NCI-H526 (cell line): ENCODE results near the gene GSK3A.

ENCODE experiments used
- DNase-seq, 2 experiments: peaks; one replicate each; lab custom pipeline; 2025; lab: John Stamatoyannopoulos, UW

The GSK3A gene

DNA sequence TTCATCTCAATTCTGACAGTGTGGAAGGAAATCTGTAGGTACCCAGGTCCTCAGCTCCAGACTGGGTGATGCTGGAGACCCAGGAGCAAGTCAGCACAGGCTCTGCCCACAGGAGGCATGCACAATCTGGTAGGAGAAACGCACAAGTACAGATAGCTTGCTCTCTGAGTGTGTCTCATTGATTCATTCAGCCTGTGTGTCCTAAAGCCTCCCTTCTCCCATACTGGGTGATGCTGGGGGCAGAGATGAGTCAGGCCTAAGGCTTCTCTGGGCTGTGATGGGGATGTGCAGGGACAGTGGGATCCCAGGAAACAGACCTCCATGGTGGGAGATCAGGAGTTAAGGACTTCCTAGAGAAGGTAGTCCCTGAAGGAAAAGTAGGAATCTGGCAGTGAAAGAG lies 15.5 kb downstream of the GSK3A start:
- no peak for DNase-seq

DNA sequence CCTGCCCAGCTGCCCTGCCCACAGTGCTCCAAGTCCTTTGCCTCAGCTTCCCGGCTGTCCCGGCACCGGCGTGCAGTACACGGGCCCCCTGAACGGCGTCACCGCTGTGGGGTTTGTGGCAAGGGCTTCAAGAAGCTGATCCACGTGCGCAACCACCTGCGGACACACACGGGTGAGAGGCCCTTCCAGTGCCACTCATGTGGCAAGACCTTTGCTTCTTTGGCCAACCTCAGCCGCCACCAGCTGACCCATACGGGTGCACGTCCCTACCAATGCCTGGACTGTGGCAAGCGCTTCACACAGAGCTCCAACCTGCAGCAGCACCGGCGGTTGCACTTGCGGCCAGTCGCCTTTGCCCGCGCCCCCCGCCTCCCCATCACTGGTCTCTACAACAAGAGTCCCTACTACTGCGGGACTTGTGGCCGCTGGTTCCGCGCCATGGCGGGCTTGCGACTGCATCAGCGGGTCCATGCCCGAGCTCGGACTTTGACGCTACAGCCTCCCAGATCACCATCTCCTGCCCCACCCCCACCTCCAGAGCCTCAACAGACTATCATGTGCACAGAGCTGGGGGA lies 16.6 kb downstream of the GSK3A start:
- no peak for DNase-seq

GRCh38 chr19:42224940-42225717 lies 17.3 kb downstream of the GSK3A start:
- no peak for DNase-seq

DNA sequence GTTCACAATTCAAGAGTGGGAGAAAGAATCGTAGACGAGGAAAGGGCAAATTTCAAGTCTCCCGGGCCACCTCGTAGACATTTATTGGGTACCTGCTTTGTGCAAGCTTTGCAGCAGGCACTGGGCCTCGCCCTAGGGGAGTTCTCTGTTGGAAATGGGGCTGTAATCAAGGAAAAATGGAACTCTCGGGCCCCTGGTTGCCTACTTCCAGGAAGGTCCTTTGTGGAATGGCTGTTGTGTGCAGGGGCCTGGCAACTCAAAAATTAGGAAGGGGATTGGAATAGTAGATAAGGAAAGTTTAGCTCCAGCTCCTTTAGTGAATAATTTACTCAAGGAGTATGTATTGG lies 21.7 kb downstream of the GSK3A start:
- no peak for DNase-seq

DNA sequence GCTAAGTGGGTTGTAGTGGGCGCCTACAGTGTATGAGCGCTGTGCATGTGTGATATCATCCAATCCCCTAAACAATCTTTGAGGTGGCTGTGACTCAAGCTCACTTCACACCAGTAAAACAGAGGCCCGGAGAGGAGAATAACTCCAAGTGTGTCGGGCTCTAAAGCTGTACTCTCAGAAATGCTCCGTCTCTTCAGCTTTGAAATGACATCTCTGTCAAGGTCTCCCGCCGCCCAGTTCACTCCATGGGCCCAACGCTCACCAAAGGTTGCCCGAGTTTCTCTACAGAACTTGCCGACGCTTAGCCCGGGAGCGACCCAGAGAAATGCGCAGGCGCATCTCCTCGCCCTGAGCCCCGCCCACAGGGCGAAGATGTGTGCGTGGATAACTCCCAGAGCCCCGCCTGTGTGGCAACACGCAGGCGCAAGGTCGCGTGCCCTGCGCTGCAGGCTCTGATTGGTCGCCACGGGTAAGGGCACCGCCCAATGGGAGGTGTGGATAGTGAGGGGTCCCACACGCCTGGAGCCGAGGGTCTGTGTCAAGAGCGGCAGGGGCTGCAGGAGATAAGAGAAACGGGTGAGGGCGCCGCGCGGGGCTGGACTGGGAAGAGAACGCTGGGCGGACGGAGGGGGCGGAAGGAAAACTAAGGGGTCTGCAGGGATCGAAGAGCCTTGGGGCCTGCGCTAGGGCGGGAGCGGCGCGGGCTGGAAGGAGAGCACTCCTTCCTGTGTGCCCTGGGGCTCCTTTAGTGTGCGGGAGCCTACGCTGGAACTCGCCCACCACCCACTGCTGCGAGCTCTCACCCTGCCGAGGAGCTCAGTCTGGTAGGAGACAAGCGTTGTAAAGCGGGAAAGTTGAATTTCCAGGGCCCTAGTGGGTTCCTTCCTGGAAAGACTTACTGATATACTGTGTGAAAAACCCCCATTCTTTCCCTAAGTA lies 22.3 kb downstream of the GSK3A start, which contains the start of gene ZNF526:
Gene ZNF526, plus strand, starts transcription at position 501 of the 939 bp plus-strand sequence. CDS start 4,092 bp downstream, outside the sequence.
- DNase-seq, result peak; percentile 96 to 99

DNA sequence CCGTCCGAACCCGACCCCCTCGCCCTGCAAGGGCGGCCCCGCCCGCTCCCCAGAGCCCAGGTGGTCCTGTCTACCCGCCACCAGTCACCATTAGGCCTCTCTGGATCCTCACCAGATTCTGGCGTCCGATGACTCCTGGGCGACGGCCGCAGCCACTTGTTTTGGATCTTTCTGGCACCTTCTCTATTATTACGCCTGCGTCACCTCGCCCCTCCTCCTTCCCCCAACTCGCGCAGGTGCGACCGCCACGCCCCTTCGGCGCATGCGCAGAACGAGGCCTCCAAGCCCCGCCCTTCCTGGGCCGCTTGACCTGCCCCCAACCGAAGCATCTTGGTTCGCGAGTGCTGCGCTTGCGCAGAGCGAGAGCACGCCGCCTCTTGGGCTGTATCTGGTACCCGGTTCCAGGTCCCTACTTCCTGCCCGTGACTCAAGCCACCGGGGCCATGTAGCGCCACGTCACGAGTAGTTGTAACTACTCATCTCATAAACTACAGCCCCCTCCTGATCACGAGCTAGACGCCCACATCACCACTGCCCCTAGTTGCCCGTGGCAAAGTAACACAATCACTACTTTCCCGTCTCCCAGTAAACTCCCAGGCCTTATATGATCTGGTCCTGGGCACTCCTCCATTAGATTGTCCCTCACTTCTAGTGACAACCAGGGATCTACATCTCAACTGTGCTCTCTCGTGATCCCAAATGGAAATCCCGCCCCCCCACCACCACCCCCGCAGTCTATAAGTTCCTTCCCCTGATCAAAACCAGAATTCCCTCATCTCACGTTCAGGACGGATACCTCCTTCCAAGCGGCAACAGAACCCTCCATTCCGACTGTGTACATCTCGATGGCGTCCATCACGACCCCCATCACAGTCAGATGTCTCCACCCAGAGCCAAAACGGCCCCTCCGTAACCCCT lies 24.6 kb downstream of the GSK3A start, which contains the start of gene DEDD2:
Gene DEDD2, minus strand, starts transcription at position 158 of the 918 bp plus-strand sequence. CDS start 670 bp downstream, outside the sequence.
- DNase-seq, result peak; percentile 91 to 98

GRCh38 chr19:42216653-42217519 lies 25.5 kb downstream of the GSK3A start:
- peak; percentile 65 to 87 for DNase-seq

DNA sequence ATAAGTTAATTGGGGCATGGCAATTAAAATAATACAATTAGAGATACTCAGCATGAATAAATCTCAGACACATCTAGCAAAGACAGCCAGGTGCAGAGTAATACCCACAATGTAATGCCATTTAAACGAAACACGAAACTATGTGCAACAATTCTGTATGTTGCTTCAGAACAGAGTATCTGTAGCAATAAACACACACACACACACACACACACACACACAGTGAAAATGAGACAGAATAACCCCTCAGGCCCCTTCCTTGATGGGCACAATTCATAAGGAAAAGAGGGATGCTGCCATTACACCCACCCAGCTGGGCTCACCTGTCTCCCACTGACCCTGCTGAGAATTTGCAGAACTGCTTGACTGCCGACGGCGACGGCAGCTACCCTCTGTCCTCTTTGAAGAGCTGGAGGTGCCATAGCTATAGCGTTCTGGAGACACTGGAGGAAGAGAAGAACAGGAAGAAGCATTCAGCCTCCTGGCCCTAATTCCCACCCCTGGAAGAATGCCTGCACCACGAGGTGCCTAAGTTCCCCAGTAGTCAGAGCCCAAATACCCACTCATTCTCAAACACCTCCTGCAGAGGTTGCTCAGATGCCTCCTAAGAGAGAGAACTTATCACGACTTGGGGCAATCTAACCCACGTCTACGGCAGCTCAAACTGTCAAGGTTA lies 27.5 kb downstream of the GSK3A start:
- DNase-seq, result no peak

GRCh38 chr19:42212886-42213285 lies 29.5 kb downstream of the GSK3A start:
- DNase-seq, result no peak

DNA sequence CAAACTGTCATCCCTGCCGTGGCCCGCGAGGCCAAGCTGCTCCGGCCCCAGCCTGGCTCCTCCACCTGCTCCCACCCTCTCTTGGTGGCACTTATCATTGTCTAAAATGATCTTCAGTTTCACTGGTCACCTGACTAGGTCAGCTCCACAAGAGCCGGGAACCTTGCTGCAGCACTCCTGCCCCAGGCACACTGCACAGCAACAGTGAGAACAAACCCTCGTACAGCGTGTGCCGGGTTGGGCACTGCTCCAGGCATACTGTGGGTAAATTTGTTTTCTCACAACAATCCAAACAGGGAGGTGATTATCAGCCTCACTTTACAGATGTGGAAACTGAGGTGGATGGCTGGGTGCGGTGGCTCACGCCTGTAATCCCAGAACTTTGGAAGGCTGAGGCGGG lies 33.8 kb downstream of the GSK3A start:
- DNase-seq, result no peak

- no peak for DNase-seq
These were observed 34.6 kb downstream of the GSK3A start for GRCh38 chr19:42207767-42208271.

DNA sequence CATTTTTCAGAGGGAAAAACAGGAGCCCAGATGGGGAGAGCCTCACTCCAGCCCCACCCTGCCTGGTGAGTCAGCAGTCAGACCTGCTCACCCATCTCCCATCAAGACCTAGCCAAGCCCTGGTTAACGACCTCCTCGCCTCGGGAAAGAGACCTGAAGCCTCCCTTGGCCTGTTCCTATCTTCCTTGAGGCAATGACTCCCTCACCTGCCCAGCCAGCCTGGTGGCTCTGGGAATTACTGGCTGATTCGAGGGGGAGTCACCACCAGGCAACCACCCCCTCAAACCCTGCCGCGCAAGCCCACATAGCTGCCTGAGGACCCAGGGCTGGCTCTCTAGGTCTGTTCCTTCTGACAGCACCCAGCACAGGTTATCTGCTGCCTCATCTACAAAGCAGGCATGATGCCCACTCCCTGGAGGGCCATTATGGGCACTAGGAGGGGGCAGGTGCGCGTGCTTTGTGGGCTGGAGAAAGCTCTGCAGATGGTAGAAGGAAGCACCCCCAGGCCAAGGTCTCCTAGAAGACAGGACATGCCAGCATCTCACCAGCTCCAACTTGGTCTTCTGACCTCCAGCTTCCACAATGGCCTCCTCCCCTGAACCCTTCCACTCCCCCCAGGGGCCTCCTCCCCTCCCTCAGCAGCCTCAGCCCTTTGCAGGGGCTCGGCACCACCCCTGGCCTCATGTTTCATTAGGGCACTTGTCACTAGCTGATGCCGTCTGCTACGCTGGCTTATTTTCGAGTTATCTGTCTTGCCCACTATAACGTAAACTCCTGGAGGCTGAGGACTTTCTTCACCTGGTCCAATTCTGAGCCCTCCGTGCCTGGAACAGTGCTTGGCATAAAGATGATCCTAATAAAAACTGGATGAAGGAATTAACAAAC lies 35.3 kb downstream of the GSK3A start:
- DNase-seq, result no peak

- no peak for DNase-seq
These were observed 37.7 kb downstream of the GSK3A start for GRCh38 chr19:42204664-42205063.

GRCh38 chr19:42203700-42204099 lies 38.7 kb downstream of the GSK3A start:
- no peak for DNase-seq

GRCh38 chr19:42202290-42202880 lies 40.0 kb downstream of the GSK3A start:
- no peak for DNase-seq

- no peak for DNase-seq
These were observed 40.7 kb downstream of the GSK3A start for GRCh38 chr19:42201489-42202289.

DNA sequence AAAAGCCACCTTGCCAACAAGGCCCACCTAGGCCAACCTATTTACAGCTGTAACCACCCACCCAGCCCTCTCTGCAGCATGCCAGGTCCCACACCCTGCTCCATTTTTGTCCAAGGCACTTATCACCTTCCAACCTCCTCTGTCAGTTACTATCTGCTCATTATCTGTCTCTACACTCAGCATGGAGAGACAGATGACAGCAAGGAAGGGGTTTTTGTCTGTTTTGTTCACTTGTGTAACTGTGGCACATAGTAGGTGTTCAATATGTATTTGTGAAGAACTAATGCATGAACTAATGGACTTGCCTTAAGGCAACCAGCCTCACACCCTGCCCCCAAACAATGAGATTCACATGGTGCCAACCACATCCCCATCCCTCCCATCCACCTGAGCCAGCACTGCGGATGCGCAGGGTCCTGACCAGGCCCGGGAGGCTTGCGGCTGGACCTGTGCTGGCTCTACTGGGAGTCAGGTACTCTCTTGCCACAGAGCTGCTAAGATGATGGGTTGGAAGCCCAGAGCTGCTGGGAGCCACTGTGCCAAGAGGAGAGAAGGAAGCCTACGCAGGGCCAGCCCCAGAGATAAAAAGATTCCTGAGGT lies 42.2 kb downstream of the GSK3A start:
- DNase-seq, result no peak
